Aorta (tissue), 5 donors: ENCODE data around the gene RPL22. TPM values are rescaled to one million over a fixed set of nuclear protein-coding genes. Genes with fewer than 3 reads are reported as not detected.

Experiments
- ATAC-seq: fragments of 200-7000 bp; cut with Tn5 transposase; one replicate; pipeline ENCODE4 v1.9.1; 2022; ENCODE audit warnings: moderate library complexity; ENCODE audit not compliant: low FRiP score
- DNase-seq, 2 donors: peaks; one replicate each; pipeline ENCODE4 v3.0.0-alpha.2; 2020
- H3K27ac ChIP-seq, 2 donors: one replicate each; pipeline ENCODE4 v1.5.1; 2013; ENCODE audit warnings: low read length in 2 of 2, mild to moderate bottlenecking in 2 of 2, moderate library complexity in 2 of 2, control low read depth in 1 of 2, inconsistent platforms in 1 of 2, low read depth in 1 of 2
- H3K27me3 ChIP-seq, 2 donors: one replicate each; pipeline ENCODE4 v1.6.1; 2013; ENCODE audit warnings: control low read depth in 1 of 2, low read length in 1 of 2, mild to moderate bottlenecking in 1 of 2, moderate library complexity in 1 of 2; ENCODE audit not compliant: insufficient read depth in 2 of 2, control insufficient read depth in 1 of 2
- H3K36me3 ChIP-seq, 2 donors: one replicate each; pipeline ENCODE4 v1.6.1; 2013; ENCODE audit warnings: control low read depth in 1 of 2, low read length in 1 of 2, mild to moderate bottlenecking in 1 of 2; ENCODE audit not compliant: insufficient read depth in 2 of 2, control insufficient read depth in 1 of 2
- H3K4me1 ChIP-seq, 2 donors: one replicate each; pipeline ENCODE4 v1.6.1; 2013; ENCODE audit warnings: low read length in 2 of 2, control low read depth in 1 of 2, mild to moderate bottlenecking in 1 of 2, moderate library complexity in 1 of 2; ENCODE audit not compliant: insufficient read depth in 2 of 2, control insufficient read depth in 1 of 2
- H3K4me3 ChIP-seq, 2 donors: one replicate each; pipeline ENCODE4 v1.5.1; 2013; ENCODE audit warnings: low read length in 2 of 2, control low read depth in 1 of 2, mild to moderate bottlenecking in 1 of 2
- H3K9me3 ChIP-seq: one replicate; pipeline ENCODE4 v1.6.1; 2013; ENCODE audit warnings: mild to moderate bottlenecking, low read length; ENCODE audit not compliant: control insufficient read depth
- WGBS, 2 donors: extraction: QIAGEN DNeasy Blood & Tissue Kit; methylation state at CpG; one replicate each; pipeline ENCODE4 v1.1.7; 2013; 5-methylcytosine and 5-hydroxymethylcytosine counted together
- intact Hi-C, 2 donors: fragments of 100-400 bp; cut with DNase I; formaldehyde crosslinking; loops; one replicate each; pipeline versions ENCODE4 v1.14.2 to v1.15.0; 2022
- polyA plus RNA-seq, 2 donors: library from polyadenylated mRNA; stranded (reverse); fragments of 200-250 nt; gene quantifications; one replicate each; pipeline ENCODE4 v1.2.3, GENCODE V29; 2013
- total RNA-seq, 2 donors: library from RNA; stranded (reverse); fragmentation: NEBNext Ultra II Directional; extraction: Animal tissue kit (Norgen Biotek cat#: 25700); gene quantifications; one replicate each; pipeline ENCODE4 v1.2.1, GENCODE V29; 2021
- donor health status: healthy with polysubstance abuse.
- donor health status: Bipolar disorder and iron deficiency.
- donor health status: DM: no; HTN: no; CAD: no.
- donor health status: DM: no; HTN: no; CAD: no.
- donor health status: DM: yes; HTN: yes; CAD: no.

The RPL22 gene
- total and polyA plus RNA-seq, 4 donors, result 309 to 547 (median 352) TPM

GRCh38 chr1:6166655-6167390 is 32.6 kb downstream of the RPL22 start:
- no peak overlapping the region for H3K27ac ChIP-seq
- H3K4me1 ChIP-seq, result no peaks in the 10 kb centered on the region
- no peaks in the 10 kb centered on the region for H3K36me3 ChIP-seq
- no peak for DNase-seq
- WGBS, 2 donors, result 83% methylated on average over 19 of the region's 19 CpGs
- no peaks in the 10 kb centered on the region for H3K9me3 ChIP-seq
- intact Hi-C loops, result no loop called here
- no peak overlapping the region for H3K4me3 ChIP-seq
- ATAC-seq, result no peak
- no peaks in the 10 kb centered on the region for H3K27me3 ChIP-seq

GRCh38 chr1:6166221-6166620 is 33.2 kb downstream of the RPL22 start:
- H3K27ac ChIP-seq, result no peak overlapping the region
- no peak for DNase-seq
- H3K4me1 ChIP-seq, result no peaks in the 10 kb centered on the region
- no peaks in the 10 kb centered on the region for H3K36me3 ChIP-seq
- ATAC-seq, result no peak
- intact Hi-C loops, result no loop called here
- H3K9me3 ChIP-seq, result no peaks in the 10 kb centered on the region
- H3K4me3 ChIP-seq, result no peak overlapping the region
- WGBS, 2 donors, result 60 to 64% methylated on average over 8 to 10 of the region's 10 CpGs
- no peaks in the 10 kb centered on the region for H3K27me3 ChIP-seq

- Histone ChIP-seq H3K27ac (no peak overlapping the region), H3K27me3 (no peaks in the 10 kb centered on the region), H3K4me1 (no peaks in the 10 kb centered on the region), H3K4me3 (no peak overlapping the region), H3K36me3 (no peaks in the 10 kb centered on the region), H3K9me3 (no peaks in the 10 kb centered on the region)
- intact Hi-C loops, result no loop called here
- ATAC-seq, result no peak
- 75 to 77% methylated on average over 12 of the region's 12 CpGs for WGBS, 2 donors
- DNase-seq, result no peak
Measured at GRCh38 chr1:6165441-6165985, 33.9 kb downstream of the RPL22 start.

DNA sequence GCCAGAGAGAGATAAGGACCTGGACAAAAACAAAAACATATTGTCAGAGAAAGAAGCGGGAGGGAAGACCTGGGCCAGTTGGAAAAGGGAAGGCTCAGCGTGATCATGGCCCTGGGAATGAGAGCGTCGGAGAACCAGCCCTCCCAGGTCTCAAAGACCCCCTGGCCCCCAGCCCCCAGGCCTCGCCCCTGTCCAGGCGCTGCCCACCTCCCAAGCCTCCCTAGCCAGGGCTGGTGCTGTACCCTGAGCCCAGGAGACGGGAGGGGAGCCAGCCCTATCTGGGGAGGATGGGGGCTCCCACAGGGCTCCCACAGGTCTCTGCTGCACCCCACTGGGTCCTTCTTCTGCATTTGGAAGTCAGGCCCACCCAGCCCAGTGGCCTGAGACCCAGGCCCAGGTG is 34.4 kb downstream of the RPL22 start:
- H3K27me3 ChIP-seq, result no peaks in the 10 kb centered on the region
- WGBS, 2 donors, result 80 to 84% methylated on average over 6 to 7 of the region's 7 CpGs

GRCh38 chr1:6163973-6164617 is 35.3 kb downstream of the RPL22 start:
- WGBS, 2 donors, result 72 to 74% methylated on average over 19 of the region's 19 CpGs
- no peaks in the 10 kb centered on the region for H3K27me3 ChIP-seq
- no peak overlapping the region for H3K27ac ChIP-seq
- intact Hi-C loops, result no loop called here
- no peak overlapping the region for H3K4me3 ChIP-seq
- no peaks in the 10 kb centered on the region for H3K36me3 ChIP-seq
- H3K9me3 ChIP-seq, result no peaks in the 10 kb centered on the region
- DNase-seq (no peak), ATAC-seq (no peak)
- no peaks in the 10 kb centered on the region for H3K4me1 ChIP-seq

More for the DNA sequence above, 34.4 kb downstream of the RPL22 start:
- ATAC-seq (no peak), DNase-seq (no peak)
- no peaks in the 10 kb centered on the region for H3K4me1 ChIP-seq
- H3K36me3 ChIP-seq, result no peaks in the 10 kb centered on the region
- intact Hi-C loops, result no loop called here
- H3K9me3 ChIP-seq, result no peaks in the 10 kb centered on the region
- no peak overlapping the region for H3K27ac ChIP-seq
- no peak overlapping the region for H3K4me3 ChIP-seq

DNA sequence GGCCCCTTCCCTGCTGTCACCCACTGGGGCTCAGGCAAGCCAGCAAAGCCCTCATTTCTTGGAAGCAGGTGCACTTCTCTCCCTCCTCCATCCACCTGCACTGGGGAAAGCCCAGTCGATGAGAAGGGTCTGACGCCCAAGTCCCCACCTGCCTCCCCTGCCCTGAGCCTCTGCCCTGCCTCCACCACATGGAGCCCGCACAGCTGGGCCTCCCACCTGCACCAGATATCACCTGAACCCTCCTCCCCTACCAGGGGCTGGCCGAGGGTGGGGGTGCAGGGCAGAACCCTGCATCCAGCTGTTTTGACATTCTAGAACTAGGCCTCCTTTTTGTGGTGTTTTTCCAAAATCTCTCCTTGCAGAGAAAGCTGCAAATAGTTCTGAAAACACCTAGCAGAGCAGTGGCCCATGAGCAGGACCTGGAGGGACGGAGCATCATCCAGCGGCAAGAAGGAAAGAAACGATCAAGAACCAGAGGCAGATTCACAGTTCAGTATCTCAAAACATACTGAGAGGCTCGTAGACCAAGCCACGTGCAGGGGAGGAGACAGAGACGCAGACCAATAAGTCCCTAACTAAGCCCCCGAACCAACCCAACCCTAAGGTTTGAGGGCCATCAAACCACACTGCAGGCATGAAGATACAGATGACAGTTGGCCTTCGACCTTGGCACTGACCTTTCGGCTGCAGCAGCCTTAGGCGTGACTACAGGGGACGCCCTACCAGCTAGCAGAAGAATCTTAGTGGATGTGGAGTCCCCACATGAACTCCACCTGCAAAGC is 36.0 kb downstream of the RPL22 start:
- H3K4me3 ChIP-seq, result no peak overlapping the region
- 77 to 84% methylated on average over 15 of the region's 15 CpGs for WGBS, 2 donors

DNA sequence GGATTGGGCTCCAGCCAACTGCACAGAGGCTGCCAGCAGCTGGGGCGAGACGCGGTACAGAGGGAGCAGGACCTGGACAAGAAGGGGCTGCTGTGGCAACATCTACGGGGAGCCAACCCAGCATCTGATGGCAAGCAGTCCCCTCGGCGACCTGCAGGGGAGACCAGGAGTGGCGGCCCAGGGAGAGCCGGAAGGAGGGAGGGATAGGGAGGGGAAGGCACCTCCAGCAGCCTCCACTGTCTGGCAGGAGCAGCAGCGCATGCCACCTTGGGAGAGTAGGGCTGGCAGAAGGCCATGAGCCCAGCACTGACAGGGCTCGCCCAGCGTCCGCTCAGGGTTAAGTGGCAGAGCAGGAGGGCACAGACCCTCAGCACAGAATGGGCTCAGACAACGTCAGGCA is 36.6 kb downstream of the RPL22 start:
- 60 to 62% methylated on average over 12 to 13 of the region's 13 CpGs for WGBS, 2 donors
- H3K4me1 ChIP-seq, result no peaks in the 10 kb centered on the region
- H3K4me3 ChIP-seq, result no peak overlapping the region
- no peak overlapping the region for H3K27ac ChIP-seq
- intact Hi-C loops, result no loop called here
- no peaks in the 10 kb centered on the region for H3K9me3 ChIP-seq
- no peak for ATAC-seq
- H3K36me3 ChIP-seq, result no peaks in the 10 kb centered on the region
- DNase-seq, result no peak
- no peaks in the 10 kb centered on the region for H3K27me3 ChIP-seq

More for the DNA sequence above, 36.0 kb downstream of the RPL22 start:
- no peaks in the 10 kb centered on the region for H3K4me1 ChIP-seq
- no peaks in the 10 kb centered on the region for H3K27me3 ChIP-seq
- DNase-seq (no peak), ATAC-seq (no peak)
- H3K27ac ChIP-seq, result no peak overlapping the region
- intact Hi-C loops, result no loop called here
- H3K36me3 ChIP-seq, result no peaks in the 10 kb centered on the region
- no peaks in the 10 kb centered on the region for H3K9me3 ChIP-seq

- Histone ChIP-seq H3K27me3 (no peaks in the 10 kb centered on the region), H3K36me3 (no peaks in the 10 kb centered on the region), H3K9me3 (no peaks in the 10 kb centered on the region), H3K4me3 (no peak overlapping the region), H3K4me1 (no peaks in the 10 kb centered on the region), H3K27ac (no peak overlapping the region)
- no peak for ATAC-seq
- intact Hi-C loops, result no loop called here
- no peak for DNase-seq
- WGBS, 2 donors, result 79 to 85% methylated on average over 7 of the region's 7 CpGs
Measured at GRCh38 chr1:6162341-6162740, 37.1 kb downstream of the RPL22 start.
